ENCODE results near the gene NDUFA8. TPM values are rescaled to one million over a fixed set of nuclear protein-coding genes. Genes with fewer than 3 reads are reported as not detected.

Gene NDUFA8
- total and polyA plus RNA-seq, 2 experiments from 2014 or later, result 35.5 to 133 TPM

DNA sequence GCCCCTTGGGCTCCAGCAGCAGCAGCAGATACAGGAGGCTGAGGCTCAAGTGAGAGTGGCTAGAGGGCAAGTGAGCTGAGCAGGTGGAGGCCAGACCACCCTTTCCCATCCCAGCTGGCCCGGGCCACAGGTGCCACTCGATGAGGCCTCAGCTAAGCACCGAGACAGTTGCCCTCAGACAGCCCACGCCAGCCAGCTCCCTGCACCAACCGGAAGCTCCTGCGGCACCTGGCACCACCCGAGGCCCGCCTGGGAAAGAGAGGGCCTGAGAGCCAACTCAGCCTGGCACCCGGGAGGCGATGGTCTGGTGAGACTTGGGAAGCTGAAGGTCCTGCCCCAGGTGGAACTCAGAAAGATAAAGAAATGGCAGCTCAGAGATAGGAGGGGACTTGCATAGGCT, 38.2 kb downstream of the NDUFA8 start:
- Histone ChIP-seq H4K20me1 (ENCODE audit: insufficient read depth) (no peaks in the 10 kb centered on the region), H3K36me3 (ENCODE audit: low read depth) (no peaks in the 10 kb centered on the region), H3K4me1 (ENCODE audit: insufficient read depth) (peaks cover 11% of the 10 kb centered on the region), H3F3A (ENCODE audit: insufficient read depth) (no peaks in the 10 kb centered on the region), H2AFZ (no peak overlapping the region), H3K9me2 (ENCODE audit: insufficient read depth) (no peaks in the 10 kb centered on the region), H3K9ac (no peak overlapping the region), H3K9me3 (ENCODE audit: low read depth) (no peaks in the 10 kb centered on the region), H3K4me2 (ENCODE audit: unreplicated experiment) (no peak overlapping the region), H3K4me3 (no peak overlapping the region), H3K79me2 (ENCODE audit: insufficient read depth) (no peaks in the 10 kb centered on the region), H3K27ac (no peak overlapping the region), H3K27me3 (replicated peaks; ENCODE audit: insufficient read depth) (no peaks in the 10 kb centered on the region)
- TF ChIP-seq EZH2 (IDR thresholded peaks at IDR 0.05; ENCODE audit: insufficient read depth, poor library complexity, severe bottlenecking) (no peak), EZH2phosphoT487 (IDR thresholded peaks at IDR 0.05; ENCODE audit: insufficient read depth, low read depth) (no peak)
- WGBS, 2 experiments (ENCODE audit: low coverage in 1 of 2, low lambda C conversion rate in 2 of 2, missing lambda C conversion rate in 2 of 2), result 75 to 78% methylated on average over 10 of the region's 10 CpGs
- in situ Hi-C loops (cut with MboI), result loop anchor here (5.0 to 10.0 kb wide), 3 partner anchors 233 to 703 kb away; partner anchors contain the start of gene PDCL
- no peak for DNase-seq

GRCh38 chr9:122120316-122121071, 39.1 kb downstream of the NDUFA8 start:
- Histone ChIP-seq H3K4me3 (no peak overlapping the region), H3K9me2 (ENCODE audit: insufficient read depth) (no peaks in the 10 kb centered on the region), H4K20me1 (ENCODE audit: insufficient read depth) (no peaks in the 10 kb centered on the region), H3F3A (ENCODE audit: insufficient read depth) (no peaks in the 10 kb centered on the region), H3K9me3 (ENCODE audit: low read depth) (no peaks in the 10 kb centered on the region), H3K36me3 (ENCODE audit: low read depth) (no peaks in the 10 kb centered on the region), H3K79me2 (ENCODE audit: insufficient read depth) (no peaks in the 10 kb centered on the region), H3K4me1 (ENCODE audit: insufficient read depth) (0 out of 2 replicates have a peak, but pooled peaks cover 2% of the 10 kb centered on the region), H3K27ac (no peak overlapping the region), H3K9ac (no peak overlapping the region), H2AFZ (no peak overlapping the region), H3K27me3 (replicated peaks; ENCODE audit: insufficient read depth) (no peaks in the 10 kb centered on the region), H3K4me2 (ENCODE audit: unreplicated experiment) (no peak overlapping the region)
- WGBS, 2 experiments (ENCODE audit: low coverage in 1 of 2, low lambda C conversion rate in 2 of 2, missing lambda C conversion rate in 2 of 2), result 64 to 76% methylated on average over 10 of the region's 10 CpGs
- TF ChIP-seq EZH2phosphoT487 (IDR thresholded peaks at IDR 0.05; ENCODE audit: insufficient read depth, low read depth) (no peak), EZH2 (IDR thresholded peaks at IDR 0.05; ENCODE audit: insufficient read depth, poor library complexity, severe bottlenecking) (no peak)
- in situ Hi-C loops (cut with MboI), result loop anchor here (5.0 to 10.0 kb wide), 3 partner anchors 234 to 704 kb away; partner anchors contain the start of gene PDCL
- no peak for DNase-seq

DNA sequence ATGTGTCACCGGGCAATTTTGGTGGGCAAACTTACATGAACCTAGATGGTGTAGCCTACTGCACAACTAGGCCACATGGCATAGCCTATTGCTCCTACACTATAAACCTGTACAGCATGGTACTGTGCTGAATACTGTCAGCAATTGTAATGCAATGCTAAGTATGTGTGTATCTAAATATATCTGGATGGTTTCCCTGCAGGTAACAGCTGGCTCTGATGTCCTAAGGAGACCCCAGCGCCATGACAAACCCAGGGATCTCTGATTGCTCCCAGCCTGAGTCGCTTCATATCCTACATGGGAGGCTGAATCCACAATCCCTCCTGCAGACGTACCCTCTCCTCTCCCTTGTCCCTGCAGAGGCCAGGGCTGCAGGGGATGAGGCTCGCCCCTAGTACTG, 39.9 kb downstream of the NDUFA8 start:
- in situ Hi-C loops (cut with MboI), result loop anchor here (5.0 to 10.0 kb wide), 3 partner anchors 235 to 705 kb away; partner anchors contain the start of gene PDCL

GRCh38 chr9:122119166-122119521, 40.4 kb downstream of the NDUFA8 start:
- Histone ChIP-seq H3K4me2 (ENCODE audit: unreplicated experiment) (no peak overlapping the region), H3F3A (ENCODE audit: insufficient read depth) (no peaks in the 10 kb centered on the region), H4K20me1 (ENCODE audit: insufficient read depth) (no peaks in the 10 kb centered on the region), H3K27me3 (replicated peaks; ENCODE audit: insufficient read depth) (peaks cover 9% of the 10 kb centered on the region), H2AFZ (no peak overlapping the region), H3K79me2 (ENCODE audit: insufficient read depth) (no peaks in the 10 kb centered on the region), H3K4me3 (no peak overlapping the region), H3K4me1 (ENCODE audit: insufficient read depth) (no peaks in the 10 kb centered on the region), H3K9me3 (ENCODE audit: low read depth) (no peaks in the 10 kb centered on the region), H3K9ac (no peak overlapping the region), H3K36me3 (ENCODE audit: low read depth) (no peaks in the 10 kb centered on the region), H3K27ac (no peak overlapping the region), H3K9me2 (ENCODE audit: insufficient read depth) (no peaks in the 10 kb centered on the region)
- in situ Hi-C loops (cut with MboI), result no loop called here
- DNase-seq, result no peak
- no peak for TF ChIP-seq EZH2 (IDR thresholded peaks at IDR 0.05; ENCODE audit: insufficient read depth, poor library complexity, severe bottlenecking)
- no peak for TF ChIP-seq EZH2phosphoT487 (IDR thresholded peaks at IDR 0.05; ENCODE audit: insufficient read depth, low read depth)
- 84 to 88% methylated on average over 13 of the region's 13 CpGs for WGBS, 2 experiments (ENCODE audit: low coverage in 1 of 2, low lambda C conversion rate in 2 of 2, missing lambda C conversion rate in 2 of 2)

More for the DNA sequence above, 39.9 kb downstream of the NDUFA8 start:
- Histone ChIP-seq H3F3A (ENCODE audit: insufficient read depth) (no peaks in the 10 kb centered on the region), H3K79me2 (ENCODE audit: insufficient read depth) (no peaks in the 10 kb centered on the region), H3K9me2 (ENCODE audit: insufficient read depth) (no peaks in the 10 kb centered on the region), H3K27ac (no peak overlapping the region), H3K9me3 (ENCODE audit: low read depth) (no peaks in the 10 kb centered on the region), H3K4me3 (no peak overlapping the region), H3K9ac (no peak overlapping the region), H3K4me2 (ENCODE audit: unreplicated experiment) (no peak overlapping the region), H3K27me3 (replicated peaks; ENCODE audit: insufficient read depth) (peaks cover 3% of the 10 kb centered on the region; the same call in 1 of the 2 replicates), H3K4me1 (ENCODE audit: insufficient read depth) (no peaks in the 10 kb centered on the region), H4K20me1 (ENCODE audit: insufficient read depth) (no peaks in the 10 kb centered on the region), H3K36me3 (ENCODE audit: low read depth) (no peaks in the 10 kb centered on the region), H2AFZ (no peak overlapping the region)
- TF ChIP-seq EZH2 (IDR thresholded peaks at IDR 0.05; ENCODE audit: insufficient read depth, poor library complexity, severe bottlenecking) (no peak), EZH2phosphoT487 (IDR thresholded peaks at IDR 0.05; ENCODE audit: insufficient read depth, low read depth) (no peak)
- no peak for DNase-seq
- WGBS, 2 experiments (ENCODE audit: low coverage in 1 of 2, low lambda C conversion rate in 2 of 2, missing lambda C conversion rate in 2 of 2), result 80 to 81% methylated on average over 5 of the region's 5 CpGs

Measured in GM23248 (cell line).